SK-N-SH treated with all-trans-retinoic acid at 6 μM for 48 hours (cell line): Measurements from ENCODE around the gene PPP4R4.

Experiments
- ATAC-seq: fragments of 200-7000 bp; cut with Tn5 transposase; 3 replicates; pipeline ENCODE4 v1.9.1; 2020; ENCODE audit warnings: mild to moderate bottlenecking, moderate library complexity
- ARNTL ChIP-seq: fragments of 450-650 bp; formaldehyde crosslinking; IDR thresholded peaks from 2 replicates; pipeline ENCODE4 v1.5.0; 2020; ENCODE audit warnings: low read depth, mild to moderate bottlenecking, moderate library complexity, borderline replicate concordance
- BACH2 ChIP-seq: fragments of 250-450 bp; sonication (Bioruptor Pico); IDR thresholded peaks from 2 replicates; pipeline ENCODE4 v1.9.0; 2021; ENCODE audit warnings: mild to moderate bottlenecking, borderline replicate concordance
- CSDC2 ChIP-seq: fragments of 250-450 bp; sonication (Bioruptor Pico); IDR thresholded peaks from 2 replicates; pipeline ENCODE4 v1.5.0; 2020; ENCODE audit warnings: mild to moderate bottlenecking, moderate library complexity
- ESRRG ChIP-seq: fragments of 250-450 bp; sonication (Bioruptor Pico); IDR thresholded peaks from 2 replicates; pipeline ENCODE4 v1.6.1; 2021; ENCODE audit warnings: mild to moderate bottlenecking
- GLIS3 ChIP-seq: fragments of 250-450 bp; sonication (Bioruptor Pico); IDR thresholded peaks from 2 replicates; pipeline ENCODE4 v1.5.0; 2020; ENCODE audit warnings: mild to moderate bottlenecking, moderate library complexity
- ISL1 ChIP-seq: fragments of 250-450 bp; sonication (Bioruptor Pico); IDR thresholded peaks from 2 replicates; pipeline ENCODE4 v2.1.2; 2022; ENCODE audit warnings: mild to moderate bottlenecking, moderate library complexity
- OSR1 ChIP-seq: fragments of 250-450 bp; sonication (Bioruptor Pico); IDR thresholded peaks from 2 replicates; pipeline ENCODE4 v1.8.0; 2022; ENCODE audit warnings: moderate library complexity, mild to moderate bottlenecking, inconsistent platforms
- PATZ1 ChIP-seq: fragments of 250-450 bp; sonication (Bioruptor Pico); IDR thresholded peaks from 2 replicates; pipeline ENCODE4 v1.8.0; 2020; ENCODE audit warnings: mild to moderate bottlenecking, moderate library complexity, borderline replicate concordance
- POU6F1 ChIP-seq: fragments of 250-450 bp; sonication (Bioruptor Pico); IDR thresholded peaks from 2 replicates; pipeline ENCODE4 v1.8.0; 2021; ENCODE audit warnings: low read depth, mild to moderate bottlenecking, moderate library complexity, borderline replicate concordance
- PPARA ChIP-seq: fragments of 250-450 bp; sonication (Bioruptor Pico); IDR thresholded peaks from 2 replicates; pipeline ENCODE4 v1.5.0; 2020; ENCODE audit warnings: mild to moderate bottlenecking, borderline replicate concordance
- RARB ChIP-seq: fragments of 250-450 bp; sonication (Bioruptor Pico); IDR thresholded peaks from 2 replicates; pipeline ENCODE4 v1.8.0; 2021; ENCODE audit warnings: mild to moderate bottlenecking, moderate library complexity
- SNAI2 ChIP-seq: fragments of 250-450 bp; sonication (Bioruptor Pico); IDR thresholded peaks from 2 replicates; pipeline ENCODE4 v1.5.0; 2020; ENCODE audit warnings: mild to moderate bottlenecking, moderate library complexity
- TCF4 ChIP-seq: fragments of 250-450 bp; sonication (Bioruptor Pico); IDR thresholded peaks from 2 replicates; pipeline ENCODE4 v1.8.0; 2021; ENCODE audit warnings: mild to moderate bottlenecking, moderate library complexity, borderline replicate concordance
- TOX ChIP-seq: fragments of 250-450 bp; sonication (Bioruptor Pico); IDR thresholded peaks from 2 replicates; pipeline ENCODE4 v1.8.0; 2021; ENCODE audit warnings: mild to moderate bottlenecking, moderate library complexity, borderline replicate concordance
- TSHZ2 ChIP-seq: fragments of 250-450 bp; sonication (Bioruptor Pico); IDR thresholded peaks from 2 replicates; pipeline ENCODE4 v1.5.0; 2020; ENCODE audit warnings: mild to moderate bottlenecking, moderate library complexity
- ZC3H10 ChIP-seq: fragments of 250-450 bp; sonication (Bioruptor Pico); IDR thresholded peaks from 2 replicates; pipeline ENCODE4 v1.5.1; 2021; ENCODE audit warnings: mild to moderate bottlenecking, moderate library complexity
- ZFP30 ChIP-seq: fragments of 450-650 bp; formaldehyde crosslinking; IDR thresholded peaks from 2 replicates; pipeline ENCODE4 v1.5.0; 2022; ENCODE audit warnings: mild to moderate bottlenecking, moderate library complexity
- ZNF565 ChIP-seq: fragments of 450-650 bp; formaldehyde crosslinking; conservative IDR thresholded peaks from 2 replicates; pipeline ENCODE4 v1.5.0; 2020; ENCODE audit warnings: low read depth, mild to moderate bottlenecking, moderate library complexity
- ZNF70 ChIP-seq: fragments of 450-650 bp; formaldehyde crosslinking; IDR thresholded peaks from 2 replicates; pipeline ENCODE4 v1.5.0; 2020; ENCODE audit warnings: mild to moderate bottlenecking, moderate library complexity
- ZNF8 ChIP-seq: fragments of 450-650 bp; formaldehyde crosslinking; IDR thresholded peaks from 2 replicates; pipeline ENCODE4 v1.5.0; 2020; ENCODE audit warnings: mild to moderate bottlenecking, moderate library complexity
- TF ChIP-seq, protein P1 (sequence below): fragments of 250-450 bp; sonication (Bioruptor Pico); IDR thresholded peaks from 2 replicates; pipeline ENCODE4 v1.5.1; 2021; ENCODE audit warnings: mild to moderate bottlenecking, moderate library complexity
- TF ChIP-seq, protein P2 (sequence below): fragments of 250-450 bp; sonication (Bioruptor Pico); IDR thresholded peaks from 2 replicates; pipeline ENCODE4 v1.5.1; 2020; ENCODE audit warnings: low read depth, mild to moderate bottlenecking, moderate library complexity

PPP4R4 gene

GRCh38 chr14:94161058-94161457, 13.1 kb upstream of the PPP4R4 start:
- no peak for ATAC-seq
- TF ChIP-seq OSR1 (CRISPR knock-in tag) (no peak), CSDC2 (CRISPR knock-in tag) (no peak), TOX (CRISPR knock-in tag) (no peak)

DNA sequence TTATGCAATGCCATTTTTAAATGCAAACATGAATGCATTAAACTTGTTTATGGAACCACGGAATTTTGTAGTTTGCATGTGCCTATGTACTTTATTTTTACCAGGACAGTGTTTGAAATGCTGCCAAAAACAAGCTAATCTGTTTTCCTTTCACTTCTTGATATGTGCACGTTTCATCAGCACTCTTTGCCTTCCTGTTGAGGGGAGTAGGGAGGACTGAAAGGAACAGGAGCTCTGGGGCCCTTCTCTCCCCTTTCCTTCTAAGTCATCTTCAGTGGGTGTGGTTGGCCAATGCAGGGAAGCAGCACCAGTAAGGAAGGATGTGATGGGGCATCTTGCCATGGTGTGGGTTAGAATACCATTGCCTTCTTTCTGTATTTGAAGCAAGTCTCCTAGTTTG, 12.1 kb upstream of the PPP4R4 start:
- TF ChIP-seq ZNF8 (no peak), POU6F1 (CRISPR knock-in tag) (no peak), ESRRG (CRISPR knock-in tag) (no peak), RARB (CRISPR knock-in tag) (no peak), ZC3H10 (CRISPR knock-in tag) (no peak), ZNF70 (no peak), ZFP30 (no peak), PATZ1 (no peak), ISL1 (CRISPR knock-in tag) (no peak), TCF4 (CRISPR knock-in tag) (no peak), ZNF565 (CRISPR knock-in tag) (no peak), OSR1 (CRISPR knock-in tag) (no peak), SNAI2 (no peak), PPARA (CRISPR knock-in tag) (no peak)
- TF ChIP-seq, protein P1, sequence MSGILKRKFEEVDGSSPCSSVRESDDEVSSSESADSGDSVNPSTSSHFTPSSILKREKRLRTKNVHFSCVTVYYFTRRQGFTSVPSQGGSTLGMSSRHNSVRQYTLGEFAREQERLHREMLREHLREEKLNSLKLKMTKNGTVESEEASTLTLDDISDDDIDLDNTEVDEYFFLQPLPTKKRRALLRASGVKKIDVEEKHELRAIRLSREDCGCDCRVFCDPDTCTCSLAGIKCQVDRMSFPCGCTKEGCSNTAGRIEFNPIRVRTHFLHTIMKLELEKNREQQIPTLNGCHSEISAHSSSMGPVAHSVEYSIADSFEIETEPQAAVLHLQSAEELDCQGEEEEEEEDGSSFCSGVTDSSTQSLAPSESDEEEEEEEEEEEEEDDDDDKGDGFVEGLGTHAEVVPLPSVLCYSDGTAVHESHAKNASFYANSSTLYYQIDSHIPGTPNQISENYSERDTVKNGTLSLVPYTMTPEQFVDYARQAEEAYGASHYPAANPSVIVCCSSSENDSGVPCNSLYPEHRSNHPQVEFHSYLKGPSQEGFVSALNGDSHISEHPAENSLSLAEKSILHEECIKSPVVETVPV (CRISPR knock-in tag), result no peak
- peak; percentile 34; the same call in 2 of the 3 replicates for ATAC-seq

DNA sequence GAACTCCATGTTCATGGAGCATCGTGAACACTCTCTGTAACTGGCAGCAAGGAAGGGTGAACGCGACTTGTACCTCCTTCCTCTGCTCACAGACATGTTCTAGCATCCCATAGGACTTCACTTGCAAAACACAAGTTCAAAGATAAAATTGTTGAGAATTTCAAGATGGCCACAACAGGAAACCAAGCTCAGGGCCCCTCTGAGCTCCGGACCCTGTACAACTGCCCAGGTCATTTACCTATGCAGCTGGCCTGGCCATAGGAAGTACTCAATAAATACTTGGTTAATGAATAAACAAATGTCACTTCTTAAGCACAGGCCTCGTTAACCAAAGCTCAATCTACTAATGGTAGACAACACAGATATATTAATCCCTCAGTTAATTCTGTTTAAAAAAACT, 11.7 kb upstream of the PPP4R4 start:
- ATAC-seq, result no peak
- TF ChIP-seq TSHZ2 (CRISPR knock-in tag) (no peak), CSDC2 (CRISPR knock-in tag) (no peak), BACH2 (no peak), TOX (CRISPR knock-in tag) (no peak), PPARA (CRISPR knock-in tag) (no peak), PATZ1 (no peak), POU6F1 (CRISPR knock-in tag) (no peak), ESRRG (CRISPR knock-in tag) (no peak), ZNF8 (no peak), TCF4 (CRISPR knock-in tag) (no peak), ZFP30 (no peak), ARNTL (CRISPR knock-in tag) (no peak), ZNF565 (CRISPR knock-in tag) (no peak), GLIS3 (CRISPR knock-in tag) (no peak), ZNF70 (no peak), ZC3H10 (CRISPR knock-in tag) (no peak), ISL1 (CRISPR knock-in tag) (no peak), RARB (CRISPR knock-in tag) (no peak)
- TF ChIP-seq, protein P2, sequence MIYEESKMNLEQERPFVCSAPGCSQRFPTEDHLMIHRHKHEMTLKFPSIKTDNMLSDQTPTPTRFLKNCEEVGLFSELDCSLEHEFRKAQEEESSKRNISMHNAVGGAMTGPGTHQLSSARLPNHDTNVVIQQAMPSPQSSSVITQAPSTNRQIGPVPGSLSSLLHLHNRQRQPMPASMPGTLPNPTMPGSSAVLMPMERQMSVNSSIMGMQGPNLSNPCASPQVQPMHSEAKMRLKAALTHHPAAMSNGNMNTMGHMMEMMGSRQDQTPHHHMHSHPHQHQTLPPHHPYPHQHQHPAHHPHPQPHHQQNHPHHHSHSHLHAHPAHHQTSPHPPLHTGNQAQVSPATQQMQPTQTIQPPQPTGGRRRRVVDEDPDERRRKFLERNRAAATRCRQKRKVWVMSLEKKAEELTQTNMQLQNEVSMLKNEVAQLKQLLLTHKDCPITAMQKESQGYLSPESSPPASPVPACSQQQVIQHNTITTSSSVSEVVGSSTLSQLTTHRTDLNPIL (CRISPR knock-in tag), result no peak
